GM18499 (cell line): ENCODE data around the gene SPOCK3.
"Not testable (repeated sequence)": the region's sequence is repeated elsewhere in the genome, so short reads cannot be mapped to it uniquely, and the experiment has no call there.

Experiments
- ATAC-seq: cut with Tn5 transposase; IDR thresholded peaks from one replicate; pipeline ENCODE4 v1.9.1; 2021; ENCODE audit warnings: moderate number of reproducible peaks; ENCODE audit not compliant: insufficient read depth, unreplicated experiment

Gene SPOCK3

GRCh38 chr4:166839615-166840251, 394.6 kb downstream of the SPOCK3 start:
- ATAC-seq = peak; percentile 81

- ATAC-seq = peak; percentile 40
Measured at GRCh38 chr4:166838975-166839614, 395.2 kb downstream of the SPOCK3 start.

DNA sequence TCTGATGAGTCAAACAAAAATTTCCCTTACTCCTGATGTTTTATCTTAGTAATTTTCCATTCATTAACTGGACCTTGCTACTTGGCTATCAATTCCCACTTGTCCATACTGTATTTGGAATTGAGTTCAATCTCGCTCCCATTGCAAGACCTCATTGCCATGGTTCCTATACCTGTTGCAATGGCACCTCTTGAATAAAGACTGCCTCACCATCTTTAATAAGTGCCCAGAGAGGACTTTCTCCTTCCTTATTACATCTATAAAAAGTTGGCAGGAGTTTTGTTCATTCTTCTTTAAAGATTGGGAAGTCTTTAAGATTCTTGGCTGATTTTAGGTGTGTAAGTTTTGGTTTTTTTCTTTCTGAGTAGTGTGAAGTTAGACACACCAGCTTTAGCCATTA, 397.4 kb downstream of the SPOCK3 start:
- no peak for ATAC-seq

DNA sequence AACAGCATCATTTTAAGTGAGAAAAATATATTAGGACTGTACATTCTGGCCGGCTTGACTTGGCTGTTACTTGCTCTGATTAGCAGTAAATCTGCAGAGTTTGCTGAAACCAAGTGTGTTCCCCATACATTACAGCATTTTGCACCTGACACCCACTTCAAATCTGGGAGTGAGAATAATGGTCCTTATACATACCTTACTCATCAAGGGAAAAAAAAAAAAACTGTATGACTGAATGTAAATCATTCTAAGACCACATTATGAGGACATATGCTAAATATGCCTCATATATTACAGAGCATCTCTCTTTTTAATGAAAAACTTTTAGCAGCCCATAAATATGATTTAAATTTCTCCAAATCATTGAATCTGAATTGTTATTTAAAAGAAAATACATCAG, 406.7 kb downstream of the SPOCK3 start:
- ATAC-seq = no peak

GRCh38 chr4:166827167-166827566, 407.1 kb downstream of the SPOCK3 start:
- no peak for ATAC-seq

GRCh38 chr4:166823848-166824247, 410.4 kb downstream of the SPOCK3 start:
- ATAC-seq = no peak

GRCh38 chr4:166823126-166823525, 411.2 kb downstream of the SPOCK3 start:
- no peak for ATAC-seq

DNA sequence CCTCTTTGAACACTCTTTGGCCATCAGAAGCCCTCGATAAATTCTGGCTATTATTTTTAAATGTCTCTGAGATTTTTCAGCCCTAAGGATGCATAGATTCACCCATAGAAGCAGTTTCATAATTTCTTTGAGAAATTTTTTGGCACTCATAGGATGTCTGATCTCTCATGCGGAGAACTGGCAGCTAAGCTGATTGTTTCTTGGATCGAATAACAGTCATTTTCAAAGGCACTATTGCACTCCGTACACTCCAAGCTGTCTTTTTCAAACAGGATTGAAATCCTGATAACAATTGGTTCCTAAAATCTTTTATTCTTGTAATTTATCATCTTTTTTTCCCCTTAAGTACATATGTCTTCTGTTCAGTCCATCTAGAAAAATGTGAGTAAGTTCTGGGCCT, 411.9 kb downstream of the SPOCK3 start:
- no peak for ATAC-seq

DNA sequence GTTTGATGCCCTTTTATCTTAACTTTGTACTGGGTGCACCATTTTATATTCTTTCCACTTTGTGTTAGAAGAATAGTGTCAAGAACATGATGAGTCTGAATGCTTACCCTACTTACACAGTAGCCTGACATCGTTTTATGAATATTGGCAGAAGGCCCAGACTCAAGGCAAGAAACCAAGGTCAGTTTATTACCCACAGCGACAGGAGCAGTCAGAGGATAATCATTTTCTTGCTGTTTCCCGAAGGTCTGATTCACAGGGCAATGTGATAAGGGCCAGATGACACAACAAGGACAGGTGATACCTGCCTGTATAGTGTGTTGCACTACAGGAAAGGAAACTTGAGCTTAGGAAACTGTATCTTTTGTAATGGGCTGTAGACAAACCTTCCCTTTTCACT, 417.4 kb downstream of the SPOCK3 start:
- no peak for ATAC-seq

DNA sequence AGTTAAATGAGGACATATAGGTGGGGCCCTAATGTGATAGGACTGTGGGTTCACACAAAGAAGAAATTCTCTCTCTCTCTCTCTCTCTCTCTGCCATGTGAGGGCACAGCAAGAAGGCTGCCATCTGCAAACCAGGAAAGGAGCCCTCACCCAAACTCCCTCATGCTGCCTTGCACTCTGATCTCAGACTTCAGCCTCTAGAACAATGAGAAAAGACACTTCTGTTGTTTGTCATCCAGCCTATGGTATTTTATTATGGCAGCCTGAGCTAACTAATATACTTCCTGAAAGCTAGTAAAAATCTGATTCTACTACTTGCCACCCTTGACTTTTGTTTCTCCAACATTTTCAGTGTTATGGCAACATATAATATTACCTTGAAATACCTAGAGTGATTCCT, 425.9 kb downstream of the SPOCK3 start:
- ATAC-seq = no peak

DNA sequence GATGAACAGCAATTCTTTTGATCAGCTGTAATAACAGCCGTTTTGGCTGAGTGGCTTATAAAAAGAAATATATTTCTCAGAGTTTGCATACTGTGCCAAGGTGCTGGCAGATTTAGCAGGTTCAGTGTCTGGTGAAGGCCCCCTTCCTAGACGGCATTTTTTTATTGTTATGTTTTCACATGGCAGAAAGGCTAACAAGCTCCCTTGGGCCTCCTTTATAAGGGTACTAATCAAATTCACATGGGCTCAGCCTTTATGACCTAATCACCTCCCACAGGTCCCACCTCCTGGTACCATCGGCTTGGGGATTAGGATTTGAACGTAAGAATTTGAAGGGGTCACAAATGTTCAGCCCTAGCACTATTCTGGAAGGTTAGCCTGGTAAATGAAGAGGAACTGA, 431.9 kb downstream of the SPOCK3 start:
- no peak for ATAC-seq

GRCh38 chr4:166798126-166798525, 436.2 kb downstream of the SPOCK3 start:
- no peak for ATAC-seq

GRCh38 chr4:166777760-166778159, 456.5 kb downstream of the SPOCK3 start:
- no peak for ATAC-seq

DNA sequence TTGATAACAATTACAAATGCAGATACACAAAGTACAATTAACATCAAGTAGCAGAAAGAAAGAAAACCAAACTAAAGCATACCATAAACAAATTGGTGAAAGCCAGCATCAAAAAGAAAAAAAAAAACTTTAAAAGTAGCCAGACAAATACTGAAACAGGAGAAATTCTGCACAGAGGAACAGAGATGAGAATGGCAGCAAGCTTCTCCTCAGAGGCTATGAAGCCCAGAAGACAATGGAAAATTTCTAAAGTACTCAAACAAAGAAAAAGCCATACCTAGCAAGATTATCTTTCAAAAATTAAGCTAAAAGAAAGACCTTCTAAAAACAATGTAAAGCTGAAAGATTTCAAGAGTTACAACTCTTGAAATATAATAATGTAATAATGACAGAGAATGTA, 471.3 kb downstream of the SPOCK3 start:
- ATAC-seq = no peak

DNA sequence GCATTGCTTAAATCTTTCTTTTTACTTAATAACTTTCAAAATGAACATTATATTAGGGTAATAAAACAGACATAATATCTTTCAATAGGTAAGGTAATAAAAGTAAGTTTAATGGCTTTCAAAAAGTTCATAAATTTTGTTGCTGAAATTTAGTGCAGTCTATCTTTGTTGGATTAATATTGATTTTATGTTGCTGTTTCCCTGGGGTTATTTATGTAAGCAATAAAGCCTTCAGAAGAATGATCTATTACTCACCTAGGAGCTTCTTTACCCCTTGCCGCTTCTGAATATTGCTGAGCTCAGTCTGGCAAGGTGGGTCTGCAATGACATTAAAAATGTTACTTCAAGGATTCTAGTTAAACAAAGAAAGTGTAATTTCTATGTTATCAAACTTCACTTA, 492.6 kb downstream of the SPOCK3 start:
- ATAC-seq = no peak

GRCh38 chr4:166739215-166739614, 495.1 kb downstream of the SPOCK3 start:
- not testable (repeated sequence) for ATAC-seq

DNA sequence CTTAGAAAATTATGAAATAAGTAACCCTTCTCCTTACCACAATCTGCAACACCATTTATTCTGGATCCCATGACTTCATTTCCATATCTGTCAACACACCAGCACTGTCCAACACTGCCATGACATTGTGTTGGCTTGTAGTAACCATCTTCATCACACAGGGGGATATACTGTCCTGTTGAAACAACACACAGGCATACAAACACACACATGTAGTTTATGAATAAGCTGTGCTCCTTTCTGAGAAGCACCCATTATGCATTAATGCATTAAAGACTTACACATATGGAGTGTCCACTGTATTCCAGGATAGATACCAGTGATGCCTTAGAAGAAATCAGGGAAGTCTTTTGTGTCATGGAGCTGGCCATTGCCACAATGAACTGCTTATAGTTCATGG, 496.9 kb downstream of the SPOCK3 start:
- ATAC-seq = no peak

GRCh38 chr4:166735553-166735952, 498.7 kb downstream of the SPOCK3 start:
- ATAC-seq = no peak

DNA sequence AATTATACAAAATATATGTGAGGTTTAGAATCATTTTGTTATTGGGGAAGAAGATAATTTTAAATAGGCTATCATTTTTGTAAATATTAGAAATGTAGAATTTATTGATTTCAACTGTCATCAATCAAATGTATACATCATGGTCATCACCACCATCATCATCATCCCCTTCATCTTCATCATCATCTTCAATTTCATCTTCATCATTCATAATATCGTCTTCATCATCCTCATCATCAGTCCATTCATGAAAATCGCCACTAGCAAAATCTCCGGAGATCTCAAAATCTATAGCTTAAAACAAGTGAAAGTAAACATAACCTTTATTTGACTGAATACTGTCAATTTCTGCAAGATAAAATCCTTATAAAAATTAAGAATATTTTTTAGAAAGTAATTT, 499.5 kb downstream of the SPOCK3 start:
- no peak for ATAC-seq

DNA sequence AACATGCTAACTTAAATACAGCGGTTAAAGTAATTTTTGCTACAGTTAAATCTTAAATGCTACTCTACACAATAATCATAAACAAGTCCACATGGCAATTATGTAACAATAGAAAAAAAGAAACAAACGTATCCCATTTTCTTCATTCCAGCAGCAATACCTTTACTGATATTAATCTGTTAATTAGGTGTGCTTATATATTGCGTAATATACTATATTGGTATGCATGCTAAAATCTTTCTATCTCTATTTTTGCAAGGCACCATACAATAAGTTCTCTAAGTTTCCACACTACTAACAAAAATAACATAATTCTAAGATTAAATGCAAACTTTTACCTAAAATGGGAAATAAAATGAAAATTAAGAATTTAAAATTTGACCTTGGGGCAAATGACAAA, 500.6 kb downstream of the SPOCK3 start:
- ATAC-seq = no peak

DNA sequence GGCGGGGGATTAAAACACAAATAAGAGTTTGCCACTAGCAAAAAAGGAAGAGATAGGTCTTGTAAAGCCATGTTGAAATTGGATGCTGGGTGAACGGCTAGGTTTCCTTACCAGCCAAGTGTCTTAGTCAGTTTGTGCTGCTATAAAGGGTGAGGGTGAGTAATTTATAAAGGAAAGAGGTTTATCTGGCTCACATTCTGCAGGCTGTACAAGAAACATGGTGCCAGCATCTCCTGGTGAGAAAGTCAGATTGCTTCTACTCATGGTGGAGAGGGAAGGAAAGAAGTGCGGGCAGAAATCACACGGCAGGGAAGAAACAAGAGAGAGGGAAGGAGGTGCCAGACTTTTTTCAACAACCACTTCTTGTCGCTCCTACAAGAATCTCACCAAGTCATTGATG, 507.5 kb downstream of the SPOCK3 start:
- no peak for ATAC-seq

- no peak for ATAC-seq
Measured at GRCh38 chr4:166724369-166724768, 509.9 kb downstream of the SPOCK3 start.
